ENCODE measurements around the gene UCP2. TPM values are rescaled to one million over a fixed set of nuclear protein-coding genes. Genes with fewer than 3 reads are reported as not detected.

Gene UCP2
- total and polyA plus RNA-seq, 9 of the 15 experiments (the other 6 are each of a cell fraction or from before 2014, with no cell fraction given) = 19.2 to 216 (median 87.9) TPM

DNA sequence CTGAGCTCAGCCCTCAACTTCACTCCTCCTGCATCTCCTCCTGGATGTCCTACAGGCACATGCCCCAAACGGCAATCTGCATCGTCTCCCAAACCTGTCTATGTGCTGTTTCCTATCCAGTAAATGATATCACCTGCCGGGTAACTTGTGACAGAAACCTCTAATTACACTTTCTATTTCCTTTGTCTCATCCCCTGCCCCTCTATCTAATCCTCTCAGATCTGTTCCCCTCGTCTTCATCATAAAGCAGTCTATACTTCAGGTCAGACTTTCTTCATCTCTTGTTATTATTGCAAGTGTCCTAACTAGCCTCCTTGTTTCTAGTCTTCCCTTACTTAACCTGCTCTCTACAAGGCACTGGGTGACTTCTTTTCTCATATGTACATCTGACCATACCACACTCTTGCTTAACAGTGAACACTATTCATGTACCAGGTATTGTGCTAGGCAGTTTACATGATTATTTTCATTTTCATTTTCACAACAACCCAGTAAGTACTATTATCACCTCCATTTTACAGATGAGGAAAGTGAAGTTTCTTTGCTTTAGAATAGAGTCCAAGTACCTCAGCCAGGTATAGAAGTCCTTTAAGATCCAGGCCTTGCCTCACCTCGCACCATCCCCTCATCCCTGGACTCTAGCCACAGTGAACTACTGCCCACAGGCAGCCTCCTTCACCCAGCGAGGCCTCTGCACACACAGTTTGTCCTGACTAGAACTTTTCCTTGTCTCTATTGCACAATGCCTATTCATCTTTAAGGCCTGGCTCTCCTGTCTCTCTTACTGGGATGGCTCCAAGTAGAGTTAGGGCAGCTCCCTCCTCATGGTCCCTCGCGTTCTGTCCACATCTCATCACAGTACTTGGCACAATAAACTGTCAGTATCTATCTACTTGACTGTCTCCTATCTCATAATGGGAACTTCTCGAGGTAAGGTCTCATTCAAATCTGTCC lies 48.4 kb upstream of the UCP2 start:
- Histone ChIP-seq H3K9ac (ENCODE audit: insufficient read depth in 1 of 2, low read depth in 2 of 2, low read length in 2 of 2) (no peak overlapping the region), H3K4me3 (no peak overlapping the region), H3K9me1 (ENCODE audit: control insufficient read depth, insufficient read depth, low read length) (no peaks in the 10 kb centered on the region), H3K27ac (ENCODE audit: extremely low read depth, low read depth, low read length) (no peak overlapping the region), H3K36me3 (ENCODE audit: control insufficient read depth, insufficient read depth, low read length) (peaks cover 21% of the 10 kb centered on the region; the same call in 2 of the 3 replicates), H3K4me2 (ENCODE audit: insufficient read depth, low read length) (no peak overlapping the region), H2AFZ (ENCODE audit: low read depth, low read length) (no peak overlapping the region), H3K79me2 (ENCODE audit: control insufficient read depth, insufficient read depth, low read length) (no peaks in the 10 kb centered on the region), H3K4me1 (replicated peaks in 1 of 2; ENCODE audit: control insufficient read depth in 2 of 2, insufficient read depth in 2 of 2, low read length in 2 of 2) (no peaks in the 10 kb centered on the region), H3K9me3 (replicated peaks; ENCODE audit: control insufficient read depth, insufficient read depth, low read depth, low read length) (no peaks in the 10 kb centered on the region), H3K27me3 (ENCODE audit: control insufficient read depth in 2 of 2, insufficient read depth in 2 of 2, low read length in 2 of 2) (no peaks in the 10 kb centered on the region), H4K20me1 (replicated peaks; ENCODE audit: control insufficient read depth, insufficient read depth, low read length) (no peaks in the 10 kb centered on the region)
- ATAC-seq (no peak), FAIRE-seq (no peak), DNase-seq (ENCODE audit: extremely low read depth in 1 of 4, low spot score in 3 of 4) (no peak)
- in situ Hi-C loops (cut with MboI) (no loop called here), intact Hi-C loops (cut with micrococcal nuclease) (no loop called here)
- CTCF ChIA-PET (ENCODE audit: low intra/inter-chr PET ratio) = no interaction called here
- POLR2A ChIA-PET = interaction anchor here (0.9 to 1.2 kb wide), 2 partner anchors 18 to 29 kb away, joined by 3 read pairs; no protein-coding TSS in a partner anchor
- TF ChIP-seq CEBPG (CRISPR knock-in tag; IDR thresholded peaks at IDR 0.05) = no peak
- 0 out of 4 replicates have a peak, but pooled peaks of 1 of the 2 experiments have one; percentile 20 for TF ChIP-seq CEBPG (tag; conservative IDR thresholded peaks at IDR 0.05 in 1 of 2, IDR thresholded peaks at IDR 0.05 in 1 of 2)
- TF ChIP-seq NFIC (IDR thresholded peaks at IDR 0.05) = no peak
- no peak for TF ChIP-seq EP400 (IDR thresholded peaks at IDR 0.05)
- TF ChIP-seq CEBPB (tag; IDR thresholded peaks at IDR 0.05) = peak; percentile 40; the same call in 1 of the 2 replicates
- no peak for TF ChIP-seq BHLHE40 (IDR thresholded peaks at IDR 0.05; ENCODE audit: low read length)
- TF ChIP-seq PPARD (CRISPR knock-in tag; IDR thresholded peaks at IDR 0.05) = no peak
- TF ChIP-seq KHSRP (IDR thresholded peaks at IDR 0.05) = no peak
- no peak for TF ChIP-seq BCOR (IDR thresholded peaks at IDR 0.05)
- TF ChIP-seq HDAC8 (tag; IDR thresholded peaks at IDR 0.05) = no peak
- WGBS (ENCODE audit: insufficient coverage, low coverage, missing lambda C conversion rate) = 67% methylated on average over 9 of the region's 9 CpGs
- no TSS peak for BruUV-seq (replicated peaks)

Data from K562 (cell line).